GM21619 (cell line): ENCODE data around the gene GALNT18.

Experiments used
- ATAC-seq: cut with Tn5 transposase; IDR thresholded peaks from one replicate; pipeline ENCODE4 v1.9.1; 2021; ENCODE audit not compliant: unreplicated experiment

The GALNT18 gene

GRCh38 chr11:11415901-11416300, 205.9 kb downstream of the GALNT18 start:
- ATAC-seq = no peak

GRCh38 chr11:11414996-11415395, 206.8 kb downstream of the GALNT18 start:
- no peak for ATAC-seq

- ATAC-seq = no peak
These were observed 208.0 kb downstream of the GALNT18 start for GRCh38 chr11:11413776-11414175.

- ATAC-seq = no peak
These were observed 210.3 kb downstream of the GALNT18 start for GRCh38 chr11:11411401-11411985.

GRCh38 chr11:11409901-11410300, 211.9 kb downstream of the GALNT18 start:
- ATAC-seq = no peak

- ATAC-seq = no peak
These were observed 212.6 kb downstream of the GALNT18 start for GRCh38 chr11:11409224-11409623.

- ATAC-seq = no peak
These were observed 213.2 kb downstream of the GALNT18 start for GRCh38 chr11:11408436-11409221.

- ATAC-seq = no peak
These were observed 214.1 kb downstream of the GALNT18 start for GRCh38 chr11:11407763-11408084.

- ATAC-seq = no peak
These were observed 214.6 kb downstream of the GALNT18 start for GRCh38 chr11:11407065-11407762.

GRCh38 chr11:11406652-11407051, 215.2 kb downstream of the GALNT18 start:
- ATAC-seq = no peak

- no peak for ATAC-seq
These were observed 217.8 kb downstream of the GALNT18 start for GRCh38 chr11:11403763-11404725.

GRCh38 chr11:11401960-11402535, 219.8 kb downstream of the GALNT18 start:
- ATAC-seq = no peak

GRCh38 chr11:11400635-11401232, 221.1 kb downstream of the GALNT18 start:
- ATAC-seq = no peak

GRCh38 chr11:11400121-11400520, 221.7 kb downstream of the GALNT18 start:
- no peak for ATAC-seq

GRCh38 chr11:11397781-11398180, 224.0 kb downstream of the GALNT18 start:
- no peak for ATAC-seq

- ATAC-seq = no peak
These were observed 224.8 kb downstream of the GALNT18 start for GRCh38 chr11:11397036-11397415.

- no peak for ATAC-seq
These were observed 225.3 kb downstream of the GALNT18 start for GRCh38 chr11:11396301-11397035.

GRCh38 chr11:11395126-11395525, 226.7 kb downstream of the GALNT18 start:
- no peak for ATAC-seq

- ATAC-seq = no peak
These were observed 227.6 kb downstream of the GALNT18 start for GRCh38 chr11:11394241-11394640.
